HepG2 (cell line): ENCODE measurements around the gene UTP3. TPM values are rescaled to one million over a fixed set of nuclear protein-coding genes. Genes with fewer than 3 reads are reported as not detected.

ENCODE experiments used
- FOXK1 ChIP-seq: sonication (generic); formaldehyde crosslinking; IDR thresholded peaks from 2 replicates; pipeline ENCODE4 v1.4.0; 2020; ENCODE audit warnings: low read depth, missing genetic modification reagents, borderline replicate concordance
- GZF1 ChIP-seq: sonication (generic); formaldehyde crosslinking; IDR thresholded peaks from 2 replicates; pipeline ENCODE4 v1.5.1; 2020; ENCODE audit warnings: mild to moderate bottlenecking, missing genetic modification reagents
- MBD4 ChIP-seq: IDR thresholded peaks from 2 replicates; pipeline ENCODE4 v1.6.1; 2012; ENCODE audit warnings: low read length, inconsistent platforms, borderline replicate concordance
- MTA1 ChIP-seq: sonication (generic); formaldehyde crosslinking; IDR thresholded peaks from 2 replicates; pipeline ENCODE4 v1.4.0; 2020; ENCODE audit warnings: missing genetic modification reagents, mild to moderate bottlenecking, borderline replicate concordance
- NR3C1 ChIP-seq: sonication (generic); formaldehyde crosslinking; IDR thresholded peaks from 2 replicates; pipeline ENCODE4 v1.4.0; 2020; ENCODE audit warnings: missing genetic modification reagents
- SOX5 ChIP-seq: IDR thresholded peaks from 2 replicates; pipeline ENCODE4 v1.6.1; 2016; ENCODE audit warnings: borderline replicate concordance
- SOX6 ChIP-seq, 2 experiments: fragments of 450-650 bp in 1 of 2; sonication (generic) in 1 of 2; formaldehyde crosslinking in 1 of 2; IDR thresholded peaks; 2 replicates each; pipeline versions ENCODE4 v1.4.0 to v1.6.1; 2017 to 2020; ENCODE audit warnings: antibody characterized with exemption in 1 of 2, mild to moderate bottlenecking in 1 of 2, missing genetic modification reagents in 1 of 2
- ZNF292 ChIP-seq: sonication (generic); formaldehyde crosslinking; IDR thresholded peaks from 2 replicates; pipeline ENCODE4 v1.8.1; 2022; ENCODE audit warnings: mild to moderate bottlenecking, low read depth, missing genetic modification reagents, borderline replicate concordance
- ZNF333 ChIP-seq: sonication (generic); formaldehyde crosslinking; IDR thresholded peaks from 2 replicates; pipeline ENCODE4 v1.4.0; 2020; ENCODE audit warnings: mild to moderate bottlenecking, missing genetic modification reagents, borderline replicate concordance
- ZNF569 ChIP-seq: sonication (generic); formaldehyde crosslinking; IDR thresholded peaks from 2 replicates; pipeline ENCODE4 v1.5.0; 2020; ENCODE audit warnings: mild to moderate bottlenecking, missing genetic modification reagents, moderate library complexity, borderline replicate concordance
- ZNF691 ChIP-seq: sonication (generic); formaldehyde crosslinking; IDR thresholded peaks from 2 replicates; pipeline ENCODE4 v1.4.0; 2020; ENCODE audit warnings: missing genetic modification reagents, low read depth, mild to moderate bottlenecking, borderline replicate concordance
- polyA plus RNA-seq, 8 experiments: library from polyadenylated mRNA; depleted of rRNA in 3 of 8; stranded (reverse) in 7 of 8; unstranded in 1 of 8; fragments of >200 nt; fragmentation: Illumina TruSeq in 4 of 8; extraction: Trizol in 4 of 8; gene quantifications; 2 replicates each; pipeline versions ENCODE4 v1.2.1 to v1.2.3, GENCODE V29; 2011 to 2016; ENCODE audit warnings: low read depth in 4 of 8, missing spikeins in 1 of 8, mixed read lengths in 1 of 8; ENCODE audit not compliant: insufficient read depth in 1 of 8
- total RNA-seq, 5 experiments: library from RNA; depleted of rRNA; stranded (reverse); fragments of >200 nt; fragmentation: Illumina TruSeq; extraction: Trizol; gene quantifications; 2 replicates each; pipeline ENCODE4 v1.2.3, GENCODE V29; 2016; ENCODE audit warnings: low read depth in 1 of 5
- TF ChIP-seq, protein P1 (sequence below): sonication (generic); formaldehyde crosslinking; IDR thresholded peaks from 2 replicates; pipeline ENCODE4 v1.5.0; 2020; ENCODE audit warnings: missing genetic modification reagents
- TF ChIP-seq, protein P2 (sequence below): sonication (generic); formaldehyde crosslinking; IDR thresholded peaks from 2 replicates; pipeline ENCODE4 v1.4.0; 2020; ENCODE audit warnings: mild to moderate bottlenecking, missing genetic modification reagents, borderline replicate concordance
- TF ChIP-seq, protein P3 (sequence below): sonication (generic); formaldehyde crosslinking; IDR thresholded peaks from 2 replicates; pipeline ENCODE4 v1.8.0; 2022; ENCODE audit warnings: missing genetic modification reagents, mild to moderate bottlenecking, moderate library complexity, borderline replicate concordance
- TF ChIP-seq, protein P4 (sequence below): IDR thresholded peaks from 2 replicates; pipeline ENCODE4 v1.6.1; 2016; ENCODE audit warnings: low read depth
- TF ChIP-seq, protein P5 (sequence below): IDR thresholded peaks from 2 replicates; pipeline ENCODE4 v1.6.1; 2012; ENCODE audit warnings: inconsistent platforms

The UTP3 gene
- total and polyA plus RNA-seq, 2 of the 13 experiments (the other 11 are each of a cell fraction or from before 2014, with no cell fraction given), result 6.9 to 19.5 TPM

GRCh38 chr4:70687821-70688794 lies at the start of gene UTP3 (continued):
- TF ChIP-seq ZNF691 (CRISPR knock-in tag) (no peak; the same call in 1 of the 2 replicates), ZNF292 (no peak), FOXK1 (peak; percentile 87), SOX6 (IDR thresholded peaks at IDR 0.05) (no peak), SOX6 (CRISPR knock-in tag; IDR thresholded peaks at IDR 0.05) (peak; percentile 77), ZNF333 (CRISPR knock-in tag) (peak; percentile 21; the same call in 1 of the 2 replicates), NR3C1 (CRISPR knock-in tag) (no peak), MTA1 (CRISPR knock-in tag) (peak; percentile 78), ZNF569 (peak; percentile 85; the same call in 1 of the 2 replicates), SOX5 (CRISPR knock-in tag) (peak; percentile 58; the same call in 1 of the 2 replicates), GZF1 (peak; percentile 85), MBD4 (no peak)
- TF ChIP-seq, protein P1, sequence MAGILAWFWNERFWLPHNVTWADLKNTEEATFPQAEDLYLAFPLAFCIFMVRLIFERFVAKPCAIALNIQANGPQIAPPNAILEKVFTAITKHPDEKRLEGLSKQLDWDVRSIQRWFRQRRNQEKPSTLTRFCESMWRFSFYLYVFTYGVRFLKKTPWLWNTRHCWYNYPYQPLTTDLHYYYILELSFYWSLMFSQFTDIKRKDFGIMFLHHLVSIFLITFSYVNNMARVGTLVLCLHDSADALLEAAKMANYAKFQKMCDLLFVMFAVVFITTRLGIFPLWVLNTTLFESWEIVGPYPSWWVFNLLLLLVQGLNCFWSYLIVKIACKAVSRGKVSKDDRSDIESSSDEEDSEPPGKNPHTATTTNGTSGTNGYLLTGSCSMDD (CRISPR knock-in tag), result no peak
- TF ChIP-seq, protein P2, sequence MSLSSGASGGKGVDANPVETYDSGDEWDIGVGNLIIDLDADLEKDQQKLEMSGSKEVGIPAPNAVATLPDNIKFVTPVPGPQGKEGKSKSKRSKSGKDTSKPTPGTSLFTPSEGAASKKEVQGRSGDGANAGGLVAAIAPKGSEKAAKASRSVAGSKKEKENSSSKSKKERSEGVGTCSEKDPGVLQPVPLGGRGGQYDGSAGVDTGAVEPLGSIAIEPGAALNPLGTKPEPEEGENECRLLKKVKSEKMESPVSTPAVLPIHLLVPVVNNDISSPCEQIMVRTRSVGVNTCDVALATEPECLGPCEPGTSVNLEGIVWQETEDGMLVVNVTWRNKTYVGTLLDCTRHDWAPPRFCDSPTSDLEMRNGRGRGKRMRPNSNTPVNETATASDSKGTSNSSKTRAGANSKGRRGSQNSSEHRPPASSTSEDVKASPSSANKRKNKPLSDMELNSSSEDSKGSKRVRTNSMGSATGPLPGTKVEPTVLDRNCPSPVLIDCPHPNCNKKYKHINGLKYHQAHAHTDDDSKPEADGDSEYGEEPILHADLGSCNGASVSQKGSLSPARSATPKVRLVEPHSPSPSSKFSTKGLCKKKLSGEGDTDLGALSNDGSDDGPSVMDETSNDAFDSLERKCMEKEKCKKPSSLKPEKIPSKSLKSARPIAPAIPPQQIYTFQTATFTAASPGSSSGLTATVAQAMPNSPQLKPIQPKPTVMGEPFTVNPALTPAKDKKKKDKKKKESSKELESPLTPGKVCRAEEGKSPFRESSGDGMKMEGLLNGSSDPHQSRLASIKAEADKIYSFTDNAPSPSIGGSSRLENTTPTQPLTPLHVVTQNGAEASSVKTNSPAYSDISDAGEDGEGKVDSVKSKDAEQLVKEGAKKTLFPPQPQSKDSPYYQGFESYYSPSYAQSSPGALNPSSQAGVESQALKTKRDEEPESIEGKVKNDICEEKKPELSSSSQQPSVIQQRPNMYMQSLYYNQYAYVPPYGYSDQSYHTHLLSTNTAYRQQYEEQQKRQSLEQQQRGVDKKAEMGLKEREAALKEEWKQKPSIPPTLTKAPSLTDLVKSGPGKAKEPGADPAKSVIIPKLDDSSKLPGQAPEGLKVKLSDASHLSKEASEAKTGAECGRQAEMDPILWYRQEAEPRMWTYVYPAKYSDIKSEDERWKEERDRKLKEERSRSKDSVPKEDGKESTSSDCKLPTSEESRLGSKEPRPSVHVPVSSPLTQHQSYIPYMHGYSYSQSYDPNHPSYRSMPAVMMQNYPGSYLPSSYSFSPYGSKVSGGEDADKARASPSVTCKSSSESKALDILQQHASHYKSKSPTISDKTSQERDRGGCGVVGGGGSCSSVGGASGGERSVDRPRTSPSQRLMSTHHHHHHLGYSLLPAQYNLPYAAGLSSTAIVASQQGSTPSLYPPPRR (CRISPR knock-in tag), result peak; percentile 57; the same call in 1 of the 2 replicates
- TF ChIP-seq, protein P3, sequence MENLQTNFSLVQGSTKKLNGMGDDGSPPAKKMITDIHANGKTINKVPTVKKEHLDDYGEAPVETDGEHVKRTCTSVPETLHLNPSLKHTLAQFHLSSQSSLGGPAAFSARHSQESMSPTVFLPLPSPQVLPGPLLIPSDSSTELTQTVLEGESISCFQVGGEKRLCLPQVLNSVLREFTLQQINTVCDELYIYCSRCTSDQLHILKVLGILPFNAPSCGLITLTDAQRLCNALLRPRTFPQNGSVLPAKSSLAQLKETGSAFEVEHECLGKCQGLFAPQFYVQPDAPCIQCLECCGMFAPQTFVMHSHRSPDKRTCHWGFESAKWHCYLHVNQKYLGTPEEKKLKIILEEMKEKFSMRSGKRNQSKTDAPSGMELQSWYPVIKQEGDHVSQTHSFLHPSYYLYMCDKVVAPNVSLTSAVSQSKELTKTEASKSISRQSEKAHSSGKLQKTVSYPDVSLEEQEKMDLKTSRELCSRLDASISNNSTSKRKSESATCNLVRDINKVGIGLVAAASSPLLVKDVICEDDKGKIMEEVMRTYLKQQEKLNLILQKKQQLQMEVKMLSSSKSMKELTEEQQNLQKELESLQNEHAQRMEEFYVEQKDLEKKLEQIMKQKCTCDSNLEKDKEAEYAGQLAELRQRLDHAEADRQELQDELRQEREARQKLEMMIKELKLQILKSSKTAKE (CRISPR knock-in tag), result peak; percentile 49; the same call in 1 of the 2 replicates
- TF ChIP-seq, protein P4, sequence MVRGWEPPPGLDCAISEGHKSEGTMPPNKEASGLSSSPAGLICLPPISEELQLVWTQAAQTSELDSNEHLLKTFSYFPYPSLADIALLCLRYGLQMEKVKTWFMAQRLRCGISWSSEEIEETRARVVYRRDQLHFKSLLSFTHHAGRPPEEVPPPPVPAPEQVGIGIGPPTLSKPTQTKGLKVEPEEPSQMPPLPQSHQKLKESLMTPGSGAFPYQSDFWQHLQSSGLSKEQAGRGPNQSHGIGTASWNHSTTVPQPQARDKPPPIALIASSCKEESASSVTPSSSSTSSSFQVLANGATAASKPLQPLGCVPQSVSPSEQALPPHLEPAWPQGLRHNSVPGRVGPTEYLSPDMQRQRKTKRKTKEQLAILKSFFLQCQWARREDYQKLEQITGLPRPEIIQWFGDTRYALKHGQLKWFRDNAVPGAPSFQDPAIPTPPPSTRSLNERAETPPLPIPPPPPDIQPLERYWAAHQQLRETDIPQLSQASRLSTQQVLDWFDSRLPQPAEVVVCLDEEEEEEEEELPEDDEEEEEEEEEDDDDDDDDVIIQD (CRISPR knock-in tag), result peak; percentile 89
- TF ChIP-seq, protein P5, sequence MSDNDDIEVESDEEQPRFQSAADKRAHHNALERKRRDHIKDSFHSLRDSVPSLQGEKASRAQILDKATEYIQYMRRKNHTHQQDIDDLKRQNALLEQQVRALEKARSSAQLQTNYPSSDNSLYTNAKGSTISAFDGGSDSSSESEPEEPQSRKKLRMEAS, result peak; percentile 92
